H9 (cell line): ENCODE measurements around the gene MAGI1. TPM values are rescaled to one million over a fixed set of nuclear protein-coding genes. Genes with fewer than 3 reads are reported as not detected.

Experiments
- DNase-seq: peaks from one replicate; pipeline ENCODE4 v3.0.0-alpha.2; 2017
- H2AFZ ChIP-seq: one replicate; pipeline ENCODE4 v1.6.1; 2013; ENCODE audit warnings: mild to moderate bottlenecking, low read length, control low read depth, moderate library complexity
- H2AK5ac ChIP-seq: 2 replicates; pipeline ENCODE4 v1.6.1; 2013; ENCODE audit warnings: low read length, control low read depth, mixed read lengths; ENCODE audit not compliant: insufficient read length
- H2BK120ac ChIP-seq: one replicate; pipeline ENCODE4 v1.6.1; 2013; ENCODE audit warnings: low read depth, mild to moderate bottlenecking, low read length, control low read depth, inconsistent platforms; ENCODE audit not compliant: poor library complexity, severe bottlenecking
- H2BK12ac ChIP-seq: 2 replicates; pipeline ENCODE4 v1.6.1; 2013; ENCODE audit warnings: low read length, control low read depth, mixed read lengths, low read depth; ENCODE audit not compliant: insufficient read length
- H2BK15ac ChIP-seq: 2 replicates; pipeline ENCODE4 v1.6.1; 2013; ENCODE audit warnings: low read depth, low read length, control low read depth
- H2BK20ac ChIP-seq: one replicate; pipeline ENCODE4 v1.6.1; 2013; ENCODE audit warnings: low read depth, mild to moderate bottlenecking, low read length, control low read depth, inconsistent platforms; ENCODE audit not compliant: poor library complexity, severe bottlenecking
- H2BK5ac ChIP-seq: 2 replicates; pipeline ENCODE4 v1.6.1; 2013; ENCODE audit warnings: low read length, control low read depth, mixed read lengths; ENCODE audit not compliant: insufficient read length
- H3K14ac ChIP-seq: 2 replicates; pipeline ENCODE4 v1.6.1; 2013; ENCODE audit warnings: low read length, control low read depth; ENCODE audit not compliant: insufficient read depth
- H3K18ac ChIP-seq: 2 replicates; pipeline ENCODE4 v1.6.1; 2013; ENCODE audit warnings: low read depth, mild to moderate bottlenecking, mixed read lengths, low read length, control low read depth; ENCODE audit not compliant: insufficient read length
- H3K23ac ChIP-seq: 2 replicates; pipeline ENCODE4 v1.6.1; 2013; ENCODE audit warnings: low read length, control low read depth, mixed read lengths, low read depth; ENCODE audit not compliant: insufficient read length
- H3K23me2 ChIP-seq: 2 replicates; pipeline ENCODE4 v1.6.1; 2013; ENCODE audit warnings: low read depth, mild to moderate bottlenecking, mixed read lengths, low read length, control low read depth; ENCODE audit not compliant: insufficient read length, poor library complexity, severe bottlenecking
- H3K27ac ChIP-seq: 2 replicates; pipeline ENCODE4 v1.5.1; 2013; ENCODE audit warnings: low read length, control low read depth, mixed read lengths, low read depth; ENCODE audit not compliant: insufficient read length
- H3K27me3 ChIP-seq: 2 replicates; pipeline ENCODE4 v1.6.1; 2013; ENCODE audit warnings: low read length, control low read depth, inconsistent platforms; ENCODE audit not compliant: insufficient read depth
- H3K4ac ChIP-seq: 2 replicates; pipeline ENCODE4 v1.6.1; 2013; ENCODE audit warnings: low read depth, mild to moderate bottlenecking, control low read depth, inconsistent platforms, low read length, moderate library complexity
- H3K4me1 ChIP-seq: 2 replicates; pipeline ENCODE4 v1.6.1; 2013; ENCODE audit warnings: low read length, control low read depth, inconsistent platforms; ENCODE audit not compliant: insufficient read depth
- H3K4me2 ChIP-seq: 2 replicates; pipeline ENCODE4 v1.6.1; 2013; ENCODE audit warnings: low read length, control low read depth, mixed read lengths; ENCODE audit not compliant: insufficient read length, insufficient read depth
- H3K56ac ChIP-seq: 2 replicates; pipeline ENCODE4 v1.6.1; 2013; ENCODE audit warnings: low read depth, mild to moderate bottlenecking, mixed read lengths, low read length, control low read depth; ENCODE audit not compliant: insufficient read length
- H3K79me1 ChIP-seq: 2 replicates; pipeline ENCODE4 v1.6.1; 2013; ENCODE audit warnings: low read depth, mild to moderate bottlenecking, moderate library complexity, low read length, control low read depth, inconsistent platforms; ENCODE audit not compliant: insufficient read depth, poor library complexity, severe bottlenecking
- H3K79me2 ChIP-seq: 2 replicates; pipeline ENCODE4 v1.6.1; 2013; ENCODE audit warnings: low read length, control low read depth, inconsistent platforms; ENCODE audit not compliant: insufficient read depth
- H3K9ac ChIP-seq: 2 replicates; pipeline ENCODE4 v1.6.1; 2013; ENCODE audit warnings: low read length, control low read depth, mixed read lengths; ENCODE audit not compliant: insufficient read length; ENCODE audit errors: extremely low read depth
- H3K9me3 ChIP-seq: one replicate; pipeline ENCODE4 v1.6.1; 2013; ENCODE audit warnings: low read depth, low read length, inconsistent platforms; ENCODE audit not compliant: control insufficient read depth
- H3T11ph ChIP-seq: one replicate; pipeline ENCODE4 v1.6.1; 2013; ENCODE audit warnings: mild to moderate bottlenecking, low read length, control low read depth, inconsistent platforms
- H4K20me1 ChIP-seq: one replicate; pipeline ENCODE4 v1.6.1; 2013; ENCODE audit not compliant: control insufficient read depth, insufficient read length, insufficient read depth
- H4K5ac ChIP-seq: 2 replicates; pipeline ENCODE4 v1.6.1; 2013; ENCODE audit warnings: low read depth, mild to moderate bottlenecking, mixed read lengths, low read length, control low read depth; ENCODE audit not compliant: insufficient read length
- H4K8ac ChIP-seq: replicated peaks from 2 replicates; pipeline ENCODE4 v1.6.1; 2013; ENCODE audit warnings: low read length, control low read depth, mixed read lengths, low read depth; ENCODE audit not compliant: insufficient read length
- H4K91ac ChIP-seq: 2 replicates; pipeline ENCODE4 v1.6.1; 2013; ENCODE audit warnings: low read depth, mild to moderate bottlenecking, moderate library complexity, mixed read lengths, low read length, control low read depth; ENCODE audit not compliant: insufficient read length
- H3K27ac Mint-ChIP-seq, 3 experiments: 2 replicates in 2 of 3; 3 replicates in 1 of 3; pipeline ENCODE4 v1.8.0; 2020 to 2021; ENCODE audit warnings: mixed read lengths in 3 of 3, mild to moderate bottlenecking in 1 of 3, moderate library complexity in 1 of 3
- H3K27me3 Mint-ChIP-seq: 2 replicates; pipeline ENCODE4 v1.8.0; 2021; ENCODE audit warnings: low read depth, mild to moderate bottlenecking, moderate library complexity, mixed read lengths
- H3K36me3 Mint-ChIP-seq, 3 experiments: 2 replicates in 2 of 3; 3 replicates in 1 of 3; pipeline ENCODE4 v1.8.0; 2020 to 2021; ENCODE audit warnings: low read depth in 3 of 3, mixed read lengths in 3 of 3; ENCODE audit not compliant: insufficient read depth in 1 of 3
- H3K4me1 Mint-ChIP-seq, 2 experiments: 2 replicates each; pipeline ENCODE4 v1.8.0; 2020; ENCODE audit warnings: mixed read lengths in 2 of 2
- H3K4me3 Mint-ChIP-seq, 2 experiments: 2 replicates in 1 of 2; 3 replicates in 1 of 2; pipeline ENCODE4 v1.8.0; 2020 to 2021; ENCODE audit warnings: mild to moderate bottlenecking in 2 of 2, mixed read lengths in 2 of 2, moderate library complexity in 1 of 2
- H3K9me3 Mint-ChIP-seq, 2 experiments: 2 replicates in 1 of 2; 3 replicates in 1 of 2; pipeline ENCODE4 v1.8.0; 2020; ENCODE audit warnings: mild to moderate bottlenecking in 2 of 2, mixed read lengths in 2 of 2, moderate library complexity in 1 of 2
- WGBS: extraction: QIAGEN DNeasy Blood & Tissue Kit; methylation state at CpG from one replicate; pipeline ENCODE4 v1.1.7; 2013; ENCODE audit warnings: missing lambda C conversion rate, low lambda C conversion rate, mixed read lengths; ENCODE audit not compliant: insufficient read length; ENCODE audit errors: extremely low coverage; 5-methylcytosine and 5-hydroxymethylcytosine counted together
- total RNA-seq: library from RNA; stranded (reverse); gene quantifications from 2 replicates; pipeline ENCODE4 v1.2.1, GENCODE V29; 2021
- TF ChIP-seq, protein P1 (sequence below): fragments of 200-600 bp; sonication (generic); conservative IDR thresholded peaks from 3 replicates; pipeline ENCODE4 v1.8.0; 2021; ENCODE audit warnings: antibody characterized with exemption, mild to moderate bottlenecking

The MAGI1 gene
- total RNA-seq, 1 experiment from 2014 or later, result 65.7 TPM

DNA sequence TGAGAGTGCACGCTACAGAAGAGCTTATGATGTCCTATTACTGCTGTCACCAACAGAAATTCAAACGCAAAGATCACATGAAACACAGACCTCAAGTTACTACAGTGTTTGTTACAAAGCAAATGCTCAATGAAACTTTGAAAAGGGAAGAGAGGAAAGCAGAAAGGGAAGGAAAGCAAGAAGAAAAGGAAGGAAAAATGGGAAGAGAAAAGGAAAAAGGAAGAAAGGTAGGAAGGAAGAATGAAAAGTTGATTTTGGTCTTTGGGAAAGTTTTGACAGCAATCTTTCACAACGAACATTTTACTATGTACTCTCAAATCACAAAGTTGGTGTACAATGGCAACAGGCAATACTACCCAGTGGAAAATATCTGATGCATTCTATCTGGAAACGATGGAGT, 514.8 kb downstream of the MAGI1 start:
- Histone ChIP-seq H3K27me3 (no peaks in the 10 kb centered on the region), H3K9ac (no peak overlapping the region), H2AK5ac (no peak overlapping the region), H3K23ac (no peak overlapping the region), H2AFZ (no peak overlapping the region), H2BK5ac (no peak overlapping the region), H3K18ac (no peak overlapping the region), H3K79me2 (peaks cover 2% of the 10 kb centered on the region; the same call in 1 of the 2 replicates), H2BK120ac (no peak overlapping the region), H3K79me1 (peaks cover 5% of the 10 kb centered on the region), H3K14ac (no peak overlapping the region), H3K4me2 (no peak overlapping the region), H3T11ph (no peak overlapping the region), H3K9me3 (no peaks in the 10 kb centered on the region), H2BK12ac (no peak overlapping the region), H4K91ac (no peak overlapping the region), H3K4ac (no peak overlapping the region), H4K8ac (no peak overlapping the region), H3K27ac (no peak overlapping the region), H4K20me1 (no peaks in the 10 kb centered on the region), H3K56ac (no peak overlapping the region), H2BK15ac (no peak overlapping the region), H2BK20ac (no peak overlapping the region), H4K5ac (no peak overlapping the region), H3K4me1 (peaks cover 9% of the 10 kb centered on the region; the same call in 1 of the 2 replicates), H3K23me2 (no peaks in the 10 kb centered on the region)
- H3K4me1 Mint-ChIP-seq, result peaks cover 27 to 29% of the 10 kb centered on the region in 2 experiments
- no peak overlapping the region for H3K4me3 Mint-ChIP-seq
- H3K36me3 Mint-ChIP-seq, result peaks cover 0 to 4% (median 2%) of the 10 kb centered on the region in 3 experiments; a peak in 2 of 7 replicates
- H3K9me3 Mint-ChIP-seq, result no peaks in the 10 kb centered on the region
- TF ChIP-seq, protein P1, sequence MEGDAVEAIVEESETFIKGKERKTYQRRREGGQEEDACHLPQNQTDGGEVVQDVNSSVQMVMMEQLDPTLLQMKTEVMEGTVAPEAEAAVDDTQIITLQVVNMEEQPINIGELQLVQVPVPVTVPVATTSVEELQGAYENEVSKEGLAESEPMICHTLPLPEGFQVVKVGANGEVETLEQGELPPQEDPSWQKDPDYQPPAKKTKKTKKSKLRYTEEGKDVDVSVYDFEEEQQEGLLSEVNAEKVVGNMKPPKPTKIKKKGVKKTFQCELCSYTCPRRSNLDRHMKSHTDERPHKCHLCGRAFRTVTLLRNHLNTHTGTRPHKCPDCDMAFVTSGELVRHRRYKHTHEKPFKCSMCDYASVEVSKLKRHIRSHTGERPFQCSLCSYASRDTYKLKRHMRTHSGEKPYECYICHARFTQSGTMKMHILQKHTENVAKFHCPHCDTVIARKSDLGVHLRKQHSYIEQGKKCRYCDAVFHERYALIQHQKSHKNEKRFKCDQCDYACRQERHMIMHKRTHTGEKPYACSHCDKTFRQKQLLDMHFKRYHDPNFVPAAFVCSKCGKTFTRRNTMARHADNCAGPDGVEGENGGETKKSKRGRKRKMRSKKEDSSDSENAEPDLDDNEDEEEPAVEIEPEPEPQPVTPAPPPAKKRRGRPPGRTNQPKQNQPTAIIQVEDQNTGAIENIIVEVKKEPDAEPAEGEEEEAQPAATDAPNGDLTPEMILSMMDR, result no peak
- WGBS, result no CpG with 5 or more reads among the region's 4 CpGs
- H3K27ac Mint-ChIP-seq, result no peak overlapping the region
- H3K27me3 Mint-ChIP-seq, result no peaks in the 10 kb centered on the region
- no peak for DNase-seq
